ENCODE measurements around the gene ANKLE2. TPM values are rescaled to one million over a fixed set of nuclear protein-coding genes. Genes with fewer than 3 reads are reported as not detected.
"Not testable (repeated sequence)": the region's sequence is repeated elsewhere in the genome, so short reads cannot be mapped to it uniquely, and the experiment has no call there.

The ANKLE2 gene
- total RNA-seq, 2 donors from 2014 or later, result 118 to 160 TPM

DNA sequence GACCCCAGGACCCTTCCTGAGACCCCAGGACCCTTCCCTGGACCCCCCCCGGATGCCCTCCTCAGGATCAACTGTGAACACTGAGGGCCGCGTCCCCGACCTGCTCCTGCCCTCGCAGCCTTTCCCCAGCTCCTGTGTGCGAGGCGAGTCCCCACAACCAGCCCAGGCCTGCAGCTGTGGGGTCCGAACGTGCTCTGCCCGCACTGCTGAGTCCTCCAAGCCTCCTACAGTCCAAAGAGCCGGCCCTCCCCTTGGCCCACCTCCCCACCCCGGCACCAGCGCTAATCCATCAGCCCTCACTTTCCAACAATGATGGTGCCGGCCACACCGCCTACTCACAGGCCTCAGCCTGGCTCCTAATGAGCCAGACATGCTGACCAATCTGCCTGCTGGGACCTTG lies 26.2 kb upstream of the ANKLE2 start:
- Mint-ChIP-seq H3K36me3 (ENCODE audit: low read depth) (peaks cover 88% of the 10 kb centered on the region), H3K4me1 (no peaks in the 10 kb centered on the region), H3K27ac (no peak overlapping the region), H3K9me3 (no peaks in the 10 kb centered on the region), H3K27me3 (no peaks in the 10 kb centered on the region), H3K4me3 (no peak overlapping the region)
- ATAC-seq (replicated peaks), result no peak

DNA sequence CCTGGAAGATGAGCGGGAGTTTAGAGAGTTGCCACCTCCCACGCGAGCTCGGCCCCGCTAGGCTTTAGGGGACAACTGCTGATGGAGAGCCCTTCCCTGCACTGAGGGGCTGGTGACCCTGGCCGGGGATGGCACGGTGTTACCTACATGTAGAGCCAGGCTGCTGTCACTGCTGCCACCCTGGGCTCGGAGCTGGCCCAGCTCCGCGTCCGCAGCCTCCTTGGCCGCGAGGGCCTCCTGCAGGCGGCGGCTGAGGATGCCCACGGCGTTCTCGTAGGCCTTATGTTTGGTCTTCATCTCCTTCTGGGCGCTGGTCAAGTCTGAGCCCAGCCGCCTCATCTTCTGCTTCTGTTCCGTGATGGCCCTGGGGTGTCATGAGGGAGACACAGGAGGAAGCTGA lies 24.6 kb upstream of the ANKLE2 start:
- H3K4me1 Mint-ChIP-seq, result no peaks in the 10 kb centered on the region
- H3K27me3 Mint-ChIP-seq, result no peaks in the 10 kb centered on the region
- H3K9me3 Mint-ChIP-seq, result no peaks in the 10 kb centered on the region
- peak overlapping the region; percentile 56 for H3K27ac Mint-ChIP-seq
- H3K36me3 Mint-ChIP-seq (ENCODE audit: low read depth), result peaks cover 93% of the 10 kb centered on the region
- H3K4me3 Mint-ChIP-seq, result no peak overlapping the region
- no peak for ATAC-seq (replicated peaks)

GRCh38 chr12:132784580-132784979 lies 22.9 kb upstream of the ANKLE2 start:
- Mint-ChIP-seq H3K27ac (no peak overlapping the region), H3K27me3 (no peaks in the 10 kb centered on the region), H3K36me3 (ENCODE audit: low read depth) (peaks cover 93% of the 10 kb centered on the region), H3K4me3 (no peak overlapping the region), H3K9me3 (no peaks in the 10 kb centered on the region), H3K4me1 (no peaks in the 10 kb centered on the region)
- no peak for ATAC-seq (replicated peaks)

GRCh38 chr12:132783917-132784531 lies 22.4 kb upstream of the ANKLE2 start:
- Mint-ChIP-seq H3K36me3 (ENCODE audit: low read depth) (peaks cover 91% of the 10 kb centered on the region), H3K4me1 (no peaks in the 10 kb centered on the region), H3K4me3 (no peak overlapping the region), H3K9me3 (no peaks in the 10 kb centered on the region), H3K27me3 (no peaks in the 10 kb centered on the region), H3K27ac (no peak overlapping the region)
- no peak for ATAC-seq (replicated peaks)

DNA sequence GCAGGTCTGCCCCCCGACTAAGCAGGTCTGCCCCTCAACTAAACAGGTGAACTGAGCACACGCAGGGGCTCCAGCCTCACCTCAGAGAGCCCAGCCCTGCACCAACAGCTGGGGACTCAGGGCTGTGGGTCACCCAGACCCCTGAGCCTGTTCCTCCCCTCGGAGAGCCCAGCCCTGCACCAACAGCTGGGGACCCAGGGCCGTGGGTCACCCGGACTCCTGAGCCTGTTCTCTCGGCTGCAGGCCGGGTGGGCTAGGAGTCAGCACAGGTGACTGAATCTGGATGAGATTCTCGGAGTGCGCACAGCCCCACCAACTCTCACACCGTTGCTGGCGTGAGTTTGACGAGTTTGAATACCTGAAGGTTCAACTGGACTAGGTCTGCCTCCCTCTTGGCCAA lies 20.3 kb upstream of the ANKLE2 start:
- ATAC-seq (replicated peaks), result no peak
- Mint-ChIP-seq H3K4me1 (no peaks in the 10 kb centered on the region), H3K9me3 (no peaks in the 10 kb centered on the region), H3K27me3 (no peaks in the 10 kb centered on the region), H3K36me3 (ENCODE audit: low read depth) (peaks cover 87% of the 10 kb centered on the region), H3K27ac (no peak overlapping the region), H3K4me3 (no peak overlapping the region)

DNA sequence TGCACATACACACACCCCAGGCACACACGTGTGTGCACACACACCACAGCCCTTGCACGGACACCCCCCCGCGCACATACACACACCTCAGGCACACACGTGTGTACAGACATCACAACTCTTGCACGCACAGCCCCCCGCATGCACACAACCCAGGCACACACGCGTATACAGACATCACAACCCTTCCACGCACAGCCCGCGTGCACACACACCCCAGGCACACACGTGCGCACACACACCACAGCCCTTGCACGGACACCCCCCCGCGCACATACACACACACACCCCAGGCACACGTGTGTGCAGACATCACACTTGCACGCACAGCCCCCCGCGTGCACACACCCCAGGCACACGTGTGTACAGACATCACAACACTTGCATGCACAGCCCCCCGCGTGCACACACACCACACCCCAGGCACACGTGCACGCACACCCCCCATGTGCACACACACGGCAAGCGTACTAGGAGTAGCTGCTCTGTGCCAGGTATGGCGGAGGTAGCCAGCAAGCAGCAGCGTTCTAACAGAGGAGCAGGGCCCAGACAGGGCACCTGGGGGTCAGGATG lies 18.2 kb upstream of the ANKLE2 start:
- no peak overlapping the region for H3K4me3 Mint-ChIP-seq
- no peaks in the 10 kb centered on the region for H3K9me3 Mint-ChIP-seq
- H3K4me1 Mint-ChIP-seq, result no peaks in the 10 kb centered on the region
- H3K27ac Mint-ChIP-seq, result no peak overlapping the region
- peaks cover 87% of the 10 kb centered on the region for H3K36me3 Mint-ChIP-seq (ENCODE audit: low read depth)
- ATAC-seq (replicated peaks), result no peak
- no peaks in the 10 kb centered on the region for H3K27me3 Mint-ChIP-seq

DNA sequence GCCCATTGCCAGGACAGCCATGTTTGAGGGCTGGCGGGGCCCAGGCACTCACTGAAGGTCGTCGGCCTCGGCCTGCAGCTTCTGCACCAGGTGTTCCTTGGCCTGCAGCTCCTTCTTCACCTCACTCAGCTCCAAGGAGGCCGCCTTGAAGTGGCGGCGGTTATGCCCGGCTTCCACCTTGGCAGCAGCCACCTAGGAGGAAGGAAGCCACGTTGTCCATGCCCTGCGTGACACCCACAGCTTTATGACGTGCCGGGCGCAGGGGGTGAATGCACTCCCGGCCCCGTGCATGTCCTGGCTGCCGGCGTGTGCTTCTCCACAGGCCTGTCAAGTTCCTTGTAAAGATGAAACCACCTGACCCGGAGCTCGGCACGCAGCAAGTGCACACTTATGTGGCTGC lies 16.0 kb upstream of the ANKLE2 start:
- Mint-ChIP-seq H3K9me3 (no peaks in the 10 kb centered on the region), H3K36me3 (ENCODE audit: low read depth) (peaks cover 85% of the 10 kb centered on the region), H3K4me1 (no peaks in the 10 kb centered on the region), H3K27me3 (no peaks in the 10 kb centered on the region), H3K27ac (no peak overlapping the region), H3K4me3 (no peak overlapping the region)
- no peak for ATAC-seq (replicated peaks)

DNA sequence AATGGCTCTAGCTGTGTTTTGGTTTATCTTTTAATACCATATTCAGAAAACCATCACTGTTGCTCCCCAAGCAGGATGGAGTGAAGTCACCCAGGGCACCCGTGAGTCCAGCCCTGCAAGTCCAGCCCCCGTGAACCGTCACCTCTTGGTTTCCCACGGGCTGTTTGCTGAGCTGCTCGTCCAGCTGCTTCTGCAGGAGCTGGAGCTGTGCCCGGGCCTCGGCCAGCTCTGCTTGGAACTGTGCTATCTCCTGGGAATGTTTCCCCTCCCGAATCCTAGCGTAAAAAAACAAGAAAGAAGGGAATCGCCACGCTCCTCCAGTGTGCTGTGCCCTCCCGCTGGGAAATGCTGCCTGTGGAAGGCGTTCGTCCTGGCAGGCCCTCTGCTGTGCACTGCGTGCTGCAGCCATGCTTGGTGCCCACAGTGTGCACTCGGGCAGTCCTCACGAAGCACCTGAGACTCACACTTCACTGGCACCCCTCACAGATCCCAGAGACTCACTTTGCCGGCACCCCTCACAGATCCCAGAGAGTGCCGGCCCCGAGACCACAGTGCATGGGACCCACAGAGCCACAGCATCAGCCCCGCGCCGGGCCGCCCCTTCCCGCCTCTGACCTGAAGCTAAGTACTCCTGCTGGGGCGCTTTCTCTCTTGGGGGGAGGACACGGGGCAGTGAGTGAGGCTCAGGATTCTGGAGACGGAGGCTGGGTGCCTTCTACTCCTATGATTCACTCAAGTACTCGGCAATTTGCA lies 15.4 kb upstream of the ANKLE2 start:
- H3K9me3 Mint-ChIP-seq, result no peaks in the 10 kb centered on the region
- no peak for ATAC-seq (replicated peaks)
- no peaks in the 10 kb centered on the region for H3K4me1 Mint-ChIP-seq
- no peak overlapping the region for H3K4me3 Mint-ChIP-seq
- H3K27me3 Mint-ChIP-seq, result no peaks in the 10 kb centered on the region
- no peak overlapping the region for H3K27ac Mint-ChIP-seq
- H3K36me3 Mint-ChIP-seq (ENCODE audit: low read depth), result peaks cover 86% of the 10 kb centered on the region

GRCh38 chr12:132776230-132776625 lies 14.6 kb upstream of the ANKLE2 start:
- not testable (repeated sequence) for H3K4me3 Mint-ChIP-seq; H3K27ac Mint-ChIP-seq; H3K4me1 Mint-ChIP-seq; H3K9me3 Mint-ChIP-seq; H3K27me3 Mint-ChIP-seq; ATAC-seq (replicated peaks)
- H3K36me3 Mint-ChIP-seq (ENCODE audit: low read depth), result peaks cover 88% of the 10 kb centered on the region

- Mint-ChIP-seq H3K27me3 (no peaks in the 10 kb centered on the region), H3K4me3 (no peak overlapping the region), H3K27ac (no peak overlapping the region), H3K4me1 (no peaks in the 10 kb centered on the region), H3K9me3 (no peaks in the 10 kb centered on the region), H3K36me3 (ENCODE audit: low read depth) (peaks cover 84% of the 10 kb centered on the region)
- no peak for ATAC-seq (replicated peaks)
Measured at GRCh38 chr12:132775502-132776229, 14.0 kb upstream of the ANKLE2 start.

DNA sequence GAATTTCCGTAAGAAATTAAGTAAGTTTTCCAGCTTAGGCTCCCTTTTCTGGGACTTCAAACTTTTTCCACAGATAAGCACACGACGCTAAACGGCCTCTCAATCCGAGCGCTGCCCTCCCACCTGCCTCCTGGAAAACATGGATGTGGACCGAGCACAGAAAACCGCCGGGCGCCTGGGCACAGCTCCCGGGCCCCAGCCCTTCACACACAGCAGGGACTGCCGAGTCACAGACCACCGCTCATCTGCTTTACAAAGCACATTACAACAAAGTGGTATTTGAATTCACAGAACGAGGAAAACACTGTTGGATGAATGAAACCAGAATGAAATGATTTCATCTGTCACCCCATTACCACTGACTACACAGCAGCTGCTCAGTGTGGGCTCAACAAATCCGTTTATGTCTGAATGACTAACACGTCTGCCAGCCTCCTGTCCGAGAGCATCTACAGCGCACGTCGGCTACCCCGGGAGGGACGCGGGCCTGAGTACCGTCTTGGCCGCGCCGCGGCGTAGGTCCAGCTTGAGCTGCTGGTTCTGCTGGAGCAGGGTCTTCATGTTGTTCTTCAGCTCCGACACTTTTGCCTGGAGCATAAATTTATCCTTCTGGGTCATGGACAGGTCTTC lies 13.1 kb upstream of the ANKLE2 start:
- Mint-ChIP-seq H3K36me3 (ENCODE audit: low read depth) (peaks cover 82% of the 10 kb centered on the region), H3K27me3 (no peaks in the 10 kb centered on the region), H3K4me3 (no peak overlapping the region), H3K4me1 (no peaks in the 10 kb centered on the region), H3K9me3 (no peaks in the 10 kb centered on the region), H3K27ac (peak overlapping the region; percentile 52)
- no peak for ATAC-seq (replicated peaks)

DNA sequence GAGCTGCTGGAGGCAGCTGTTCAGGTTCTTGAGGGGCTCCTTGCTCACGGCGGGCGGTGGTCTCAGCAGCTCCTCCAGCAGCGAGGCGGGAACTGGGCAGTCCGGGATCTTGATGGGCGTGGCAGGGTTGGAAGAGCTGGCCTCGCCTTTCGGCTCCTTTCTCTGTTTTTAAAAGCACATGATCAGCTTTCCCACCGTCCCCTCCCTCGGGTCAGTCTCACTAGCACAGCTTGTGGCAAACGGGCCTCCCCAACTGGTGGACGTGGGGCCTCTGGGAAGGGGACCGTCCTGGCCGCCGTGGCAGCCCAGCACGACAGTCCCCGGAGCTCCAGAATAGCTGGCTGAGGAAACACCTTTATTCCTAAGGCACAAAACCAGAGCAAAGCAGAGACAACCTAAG lies 12.5 kb upstream of the ANKLE2 start:
- H3K4me1 Mint-ChIP-seq, result no peaks in the 10 kb centered on the region
- H3K27me3 Mint-ChIP-seq, result no peaks in the 10 kb centered on the region
- no peak overlapping the region for H3K27ac Mint-ChIP-seq
- no peak for ATAC-seq (replicated peaks)
- peaks cover 82% of the 10 kb centered on the region for H3K36me3 Mint-ChIP-seq (ENCODE audit: low read depth)
- H3K9me3 Mint-ChIP-seq, result no peaks in the 10 kb centered on the region
- no peak overlapping the region for H3K4me3 Mint-ChIP-seq

GRCh38 chr12:132773077-132773955 lies 11.7 kb upstream of the ANKLE2 start:
- no peaks in the 10 kb centered on the region for H3K27me3 Mint-ChIP-seq
- no peak overlapping the region for H3K27ac Mint-ChIP-seq
- ATAC-seq (replicated peaks), result no peak
- H3K36me3 Mint-ChIP-seq (ENCODE audit: low read depth), result peaks cover 91% of the 10 kb centered on the region
- no peaks in the 10 kb centered on the region for H3K9me3 Mint-ChIP-seq
- H3K4me3 Mint-ChIP-seq, result no peak overlapping the region
- peaks cover 4% of the 10 kb centered on the region for H3K4me1 Mint-ChIP-seq

DNA sequence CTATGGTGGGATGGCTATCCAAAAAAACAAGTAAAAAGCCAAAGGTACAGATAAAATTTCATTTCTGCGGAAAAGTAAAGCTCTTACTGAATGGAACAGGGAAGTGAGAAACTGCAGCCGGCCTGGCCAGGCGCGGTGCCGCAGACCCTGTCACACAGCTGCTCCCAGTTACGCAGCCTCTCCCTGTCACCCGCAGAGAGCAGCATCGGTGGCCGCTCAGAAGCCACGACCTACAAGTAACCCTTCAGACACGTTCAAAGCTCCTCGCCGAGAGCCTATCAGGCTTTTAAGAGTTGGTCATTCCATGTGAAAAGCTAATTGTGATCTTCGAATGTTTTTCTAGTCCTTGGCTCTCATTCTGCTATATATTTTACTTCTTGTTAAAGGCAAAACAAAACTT lies 11.0 kb upstream of the ANKLE2 start:
- Mint-ChIP-seq H3K9me3 (no peaks in the 10 kb centered on the region), H3K27me3 (no peaks in the 10 kb centered on the region), H3K4me1 (peaks cover 8% of the 10 kb centered on the region), H3K4me3 (no peak overlapping the region), H3K27ac (no peak overlapping the region), H3K36me3 (ENCODE audit: low read depth) (peaks cover 86% of the 10 kb centered on the region)
- no peak for ATAC-seq (replicated peaks)

All from activated T-helper 17 cell treated with anti-CD3 and anti-CD28 coated beads, Interleukin-2, amount 50 U/mL, for 72 hours (primary cell).